Muscle of arm (tissue), 12 donors: Measurements from ENCODE around the gene C3orf70. TPM values are rescaled to one million over a fixed set of nuclear protein-coding genes. Genes with fewer than 3 reads are reported as not detected.

ENCODE experiments used
- DNase-seq: peaks from one replicate; pipeline ENCODE4 v3.0.0-alpha.2; 2013
- polyA plus RNA-seq, 12 donors: library from polyadenylated mRNA; unstranded; fragments of 120-200 nt; gene quantifications; one replicate each; pipeline ENCODE4 v1.2.1, GENCODE V29; 2013; ENCODE audit not compliant: insufficient read length in 12 of 12

C3orf70 gene
- polyA plus RNA-seq, 12 donors, result 3.0 to 6.3 (median 4.5) TPM; not detected in 1

GRCh38 chr3:185089751-185090150 is 63.1 kb downstream of the C3orf70 start:
- no peak for DNase-seq

- DNase-seq, result no peak
These were observed 63.5 kb downstream of the C3orf70 start for GRCh38 chr3:185089343-185089742.

- no peak for DNase-seq
These were observed 65.4 kb downstream of the C3orf70 start for GRCh38 chr3:185087419-185087818.

- no peak for DNase-seq
These were observed 68.0 kb downstream of the C3orf70 start for GRCh38 chr3:185084901-185085300.

GRCh38 chr3:185084402-185084801 is 68.5 kb downstream of the C3orf70 start:
- DNase-seq, result no peak

- no peak for DNase-seq
These were observed 70.0 kb downstream of the C3orf70 start for GRCh38 chr3:185082829-185083228.

GRCh38 chr3:185082149-185082548 is 70.7 kb downstream of the C3orf70 start:
- DNase-seq, result no peak

GRCh38 chr3:185081521-185081920 is 71.3 kb downstream of the C3orf70 start:
- DNase-seq, result no peak

GRCh38 chr3:185079625-185080024 is 73.2 kb downstream of the C3orf70 start:
- DNase-seq, result no peak

- DNase-seq, result no peak
These were observed 76.6 kb downstream of the C3orf70 start for GRCh38 chr3:185076219-185076618.

GRCh38 chr3:185075547-185075946 is 77.3 kb downstream of the C3orf70 start:
- DNase-seq, result no peak

GRCh38 chr3:185071287-185071800 is 81.5 kb downstream of the C3orf70 start:
- no peak for DNase-seq

- DNase-seq, result no peak
These were observed 82.2 kb downstream of the C3orf70 start for GRCh38 chr3:185070491-185071286.

- no peak for DNase-seq
These were observed 83.5 kb downstream of the C3orf70 start for GRCh38 chr3:185069037-185070030.

- no peak for DNase-seq
These were observed 85.7 kb downstream of the C3orf70 start for GRCh38 chr3:185067173-185067572.

- DNase-seq, result no peak
These were observed 86.6 kb downstream of the C3orf70 start for GRCh38 chr3:185066251-185066650.

GRCh38 chr3:185065059-185065458 is 87.8 kb downstream of the C3orf70 start:
- DNase-seq, result no peak

- no peak for DNase-seq
These were observed 89.4 kb downstream of the C3orf70 start for GRCh38 chr3:185063431-185063830.

GRCh38 chr3:185062191-185062590 is 90.7 kb downstream of the C3orf70 start:
- DNase-seq, result peak; percentile 35

GRCh38 chr3:185060655-185061054 is 92.2 kb downstream of the C3orf70 start:
- no peak for DNase-seq

GRCh38 chr3:185059766-185060165 is 93.1 kb downstream of the C3orf70 start:
- DNase-seq, result no peak

GRCh38 chr3:185058796-185059195 is 94.1 kb downstream of the C3orf70 start:
- no peak for DNase-seq
